ENCODE results near the gene MAST1. TPM values are rescaled to one million over a fixed set of nuclear protein-coding genes. Genes with fewer than 3 reads are reported as not detected.

The MAST1 gene
- total RNA-seq, 2 donors from 2014 or later: 0.29 to 0.37 TPM

GRCh38 chr19:12918253-12918652, 79.9 kb downstream of the MAST1 start:
- intact Hi-C loops (cut with DNase I): no loop called here
- no peak for DNase-seq
- ATAC-seq: no peak

- ATAC-seq: no peak
- intact Hi-C loops (cut with DNase I): no loop called here
- no peak for DNase-seq
Measured at GRCh38 chr19:12921047-12921446, 82.7 kb downstream of the MAST1 start.

DNA sequence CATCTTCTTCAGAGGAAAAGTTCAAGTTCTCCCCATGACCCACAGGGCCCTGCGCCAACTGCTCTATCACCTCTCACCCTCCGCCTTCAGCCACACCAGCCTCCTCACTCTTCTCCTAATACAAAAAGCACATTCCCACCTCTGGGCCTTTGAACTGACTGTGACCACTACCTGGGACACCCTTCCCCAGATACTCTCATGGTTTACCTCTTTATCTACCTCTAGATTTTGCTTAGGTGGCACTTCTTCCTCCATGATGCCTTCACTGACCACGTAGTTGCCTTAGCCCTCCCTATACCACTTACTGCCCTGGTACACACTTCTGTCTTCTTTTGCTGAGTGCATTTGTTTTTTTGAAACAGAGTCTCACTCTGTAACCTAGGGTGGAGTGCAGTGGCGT, 84.6 kb downstream of the MAST1 start:
- DNase-seq (no peak), ATAC-seq (no peak)
- intact Hi-C loops (cut with DNase I): no loop called here

Small RNA genes lying within 50 kb of the gene (microRNA-seq; reads per million reads assigned to microRNA genes)
- 0 to 0.20 reads per million in 2 donors for gene MIR5695
- 0 reads per million in 2 donors for gene MIR6794

Other genes with a start within 250 kb of the MAST1 start
- gene ZNF490, start 227.7 kb upstream of the MAST1 start, total RNA-seq: 1 to 10 TPM; 4.1 to 4.4 TPM
- gene ZNF791, start 227.6 kb upstream of the MAST1 start, total RNA-seq: 10 to 100 TPM; 18.9 to 21.5 TPM
- 10 to 100 TPM; 42.1 to 55.8 TPM for gene MAN2B1, start 171.8 kb upstream of the MAST1 start, total RNA-seq
- gene WDR83, start 171.7 kb upstream of the MAST1 start, total RNA-seq: 1 to 10 TPM; 7.8 to 8.0 TPM
- 10 to 100 TPM; 38.4 to 51.9 TPM for gene DHPS, start 156.6 kb upstream of the MAST1 start, total RNA-seq
- not detected for gene GNG14, start 150.5 kb upstream of the MAST1 start, total RNA-seq
- gene FBXW9, start 141.9 kb upstream of the MAST1 start, total RNA-seq: 1 to 10 TPM; 1.4 to 2.3 TPM
- 10 to 100 TPM; 33.8 to 53.6 TPM for gene TNPO2, start 114.6 kb upstream of the MAST1 start, total RNA-seq
- 100 to 1,000 TPM; 112 to 122 TPM for gene TRIR, start 103.8 kb upstream of the MAST1 start, total RNA-seq
- 10 to 100 TPM; 51.2 to 52.5 TPM for gene GET3, start 101.0 kb upstream of the MAST1 start, total RNA-seq
- gene BEST2, start 86.7 kb upstream of the MAST1 start, total RNA-seq: not detected
- 10 to 100 TPM; 16.8 to 28.8 TPM for gene HOOK2, start 63.0 kb upstream of the MAST1 start, total RNA-seq
- gene JUNB, start 47.0 kb upstream of the MAST1 start, total RNA-seq: 100 to 1,000 TPM in 1 of 2 donors, 10 to 100 TPM in 1; 46.6 to 216 TPM
- gene PRDX2, start 36.7 kb upstream of the MAST1 start, total RNA-seq: 100 to 1,000 TPM; 525 to 629 TPM
- 1 to 10 TPM; 1.8 to 3.2 TPM for gene THSD8, start 36.4 kb upstream of the MAST1 start, total RNA-seq
- 1 to 10 TPM; 5.6 to 8.1 TPM for gene RNASEH2A, start 31.9 kb upstream of the MAST1 start, total RNA-seq
- gene RTBDN, start 3.9 kb upstream of the MAST1 start, total RNA-seq: not detected
- gene DNASE2, start 42.9 kb downstream of the MAST1 start, total RNA-seq: 10 to 100 TPM; 19.9 to 23.6 TPM
- gene KLF1, start 48.7 kb downstream of the MAST1 start, total RNA-seq: not detected
- gene GCDH, start 52.6 kb downstream of the MAST1 start, total RNA-seq: 10 to 100 TPM; 23.7 to 26.1 TPM
- not detected for gene SYCE2, start 80.8 kb downstream of the MAST1 start, total RNA-seq
- 10 to 100 TPM; 31.8 to 49.1 TPM for gene FARSA, start 95.2 kb downstream of the MAST1 start, total RNA-seq
- gene CALR, start 100.1 kb downstream of the MAST1 start, total RNA-seq: 100 to 1,000 TPM; 627 to 707 TPM
- 100 to 1,000 TPM; 113 to 131 TPM for gene RAD23A, start 107.3 kb downstream of the MAST1 start, total RNA-seq
- 10 to 100 TPM; 25.5 to 28.1 TPM for gene GADD45GIP1, start 118.7 kb downstream of the MAST1 start, total RNA-seq
- gene DAND5, start 131.1 kb downstream of the MAST1 start, total RNA-seq: 1 to 10 TPM; 5.2 to 7.0 TPM
- gene NFIX, start 157.0 kb downstream of the MAST1 start, total RNA-seq: 100 to 1,000 TPM; 117 to 133 TPM